ENCODE measurements around the gene NALCN. TPM values are rescaled to one million over a fixed set of nuclear protein-coding genes. Genes with fewer than 3 reads are reported as not detected.

Gene NALCN
- total and polyA plus RNA-seq, 9 donors, result 0.17 to 21.6 (median 1.4) TPM

DNA sequence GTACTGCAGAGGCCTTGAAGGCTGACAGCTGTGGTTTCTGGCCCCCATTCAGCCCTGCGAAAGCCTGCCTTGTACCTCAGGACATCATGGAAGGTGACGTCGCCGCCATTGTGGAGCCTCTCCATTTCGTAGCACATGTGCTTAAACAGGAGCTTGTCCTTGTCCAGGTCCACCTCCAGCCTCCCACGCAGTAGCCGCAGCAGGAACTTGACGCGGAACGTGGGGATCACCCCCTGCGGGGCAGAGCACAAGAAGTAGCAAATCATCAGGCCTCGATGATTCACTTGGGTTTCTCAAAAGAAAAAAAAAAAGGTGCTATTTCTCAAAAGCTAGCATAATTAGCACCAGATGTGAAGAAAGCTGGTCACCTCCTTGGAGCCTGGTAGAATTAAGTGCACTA lies 351.0 kb downstream of the NALCN start:
- intact Hi-C loops (cut with DNase I), result no loop called here
- 69 to 79% (median 72%) methylated on average over 12 of the region's 12 CpGs for WGBS, 3 donors
- Histone ChIP-seq H3K27me3 (no peaks in the 10 kb centered on the region), H3K36me3 (no peaks in the 10 kb centered on the region), H3K4me1 (ENCODE audit: insufficient read depth) (no peaks in the 10 kb centered on the region), H3K9me3 (no peaks in the 10 kb centered on the region), H3K27ac (no peak overlapping the region), H3K4me3 (no peak overlapping the region)
- no peak for DNase-seq
- TF ChIP-seq, protein P1, sequence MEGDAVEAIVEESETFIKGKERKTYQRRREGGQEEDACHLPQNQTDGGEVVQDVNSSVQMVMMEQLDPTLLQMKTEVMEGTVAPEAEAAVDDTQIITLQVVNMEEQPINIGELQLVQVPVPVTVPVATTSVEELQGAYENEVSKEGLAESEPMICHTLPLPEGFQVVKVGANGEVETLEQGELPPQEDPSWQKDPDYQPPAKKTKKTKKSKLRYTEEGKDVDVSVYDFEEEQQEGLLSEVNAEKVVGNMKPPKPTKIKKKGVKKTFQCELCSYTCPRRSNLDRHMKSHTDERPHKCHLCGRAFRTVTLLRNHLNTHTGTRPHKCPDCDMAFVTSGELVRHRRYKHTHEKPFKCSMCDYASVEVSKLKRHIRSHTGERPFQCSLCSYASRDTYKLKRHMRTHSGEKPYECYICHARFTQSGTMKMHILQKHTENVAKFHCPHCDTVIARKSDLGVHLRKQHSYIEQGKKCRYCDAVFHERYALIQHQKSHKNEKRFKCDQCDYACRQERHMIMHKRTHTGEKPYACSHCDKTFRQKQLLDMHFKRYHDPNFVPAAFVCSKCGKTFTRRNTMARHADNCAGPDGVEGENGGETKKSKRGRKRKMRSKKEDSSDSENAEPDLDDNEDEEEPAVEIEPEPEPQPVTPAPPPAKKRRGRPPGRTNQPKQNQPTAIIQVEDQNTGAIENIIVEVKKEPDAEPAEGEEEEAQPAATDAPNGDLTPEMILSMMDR (IDR thresholded peaks at IDR 0.05), result no peak
- TF ChIP-seq EP300 (IDR thresholded peaks at IDR 0.05) (no peak), POLR2A (IDR thresholded peaks at IDR 0.05) (no peak)

DNA sequence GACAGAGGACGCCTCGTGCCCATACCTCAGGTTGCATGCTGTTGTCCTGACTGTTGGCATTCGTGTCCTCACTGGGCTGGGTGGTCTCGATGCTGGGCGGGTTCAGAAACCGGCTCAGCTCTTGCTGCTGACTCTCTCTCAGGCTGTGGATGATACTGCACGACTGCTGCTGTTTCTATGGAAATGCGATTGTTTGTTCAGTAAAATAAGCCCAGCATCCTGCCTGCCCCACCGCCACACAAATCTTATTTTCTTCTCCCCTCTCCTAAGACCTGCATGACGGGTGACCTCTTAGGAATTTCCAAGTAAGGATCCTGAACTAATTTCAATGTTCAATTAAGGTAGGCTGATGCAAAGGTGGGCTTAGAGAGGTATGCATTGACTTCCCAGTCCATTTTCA lies 356.5 kb downstream of the NALCN start:
- H3K9me3 ChIP-seq, result no peaks in the 10 kb centered on the region

DNA sequence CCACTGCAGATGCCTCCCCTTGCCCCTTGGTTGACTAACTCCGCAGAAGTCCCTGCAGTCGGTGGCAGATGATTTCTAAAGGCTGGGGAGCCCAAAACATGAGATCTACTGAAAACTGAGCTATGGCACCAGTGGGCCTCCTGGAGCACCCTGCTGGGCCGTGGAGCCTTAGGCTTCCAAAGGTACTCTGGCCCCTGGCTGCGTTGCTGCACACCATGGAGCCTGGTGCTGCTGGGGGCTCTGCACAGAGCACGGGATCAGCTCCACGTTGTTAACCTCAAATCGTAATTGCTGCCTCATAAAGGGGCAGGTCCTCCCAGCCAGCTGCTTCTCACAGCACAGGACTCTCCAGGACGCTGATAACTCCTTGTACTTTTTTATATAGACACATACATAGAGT lies 357.5 kb downstream of the NALCN start:
- DNase-seq, result no peak
- Histone ChIP-seq H3K27ac (no peak overlapping the region), H3K9me3 (no peaks in the 10 kb centered on the region), H3K27me3 (no peaks in the 10 kb centered on the region), H3K36me3 (no peaks in the 10 kb centered on the region), H3K4me1 (ENCODE audit: insufficient read depth) (no peaks in the 10 kb centered on the region), H3K4me3 (no peak overlapping the region)
- 28 to 38% (median 35%) methylated on average over 8 of the region's 8 CpGs for WGBS, 3 donors
- intact Hi-C loops (cut with DNase I), result no loop called here
- TF ChIP-seq POLR2A (IDR thresholded peaks at IDR 0.05), result no peak
- TF ChIP-seq, protein P1 (IDR thresholded peaks at IDR 0.05), result no peak
- TF ChIP-seq EP300 (IDR thresholded peaks at IDR 0.05), result no peak

More for the DNA sequence above, 356.5 kb downstream of the NALCN start:
- H3K36me3 ChIP-seq, result no peaks in the 10 kb centered on the region
- H3K4me1 ChIP-seq (ENCODE audit: insufficient read depth), result no peaks in the 10 kb centered on the region
- TF ChIP-seq POLR2A (IDR thresholded peaks at IDR 0.05) (no peak), EP300 (IDR thresholded peaks at IDR 0.05) (no peak)
- TF ChIP-seq, protein P1 (IDR thresholded peaks at IDR 0.05), result no peak
- H3K27me3 ChIP-seq, result no peaks in the 10 kb centered on the region
- no peak overlapping the region for H3K27ac ChIP-seq
- 72 to 77% (median 74%) methylated on average over 10 of the region's 10 CpGs for WGBS, 3 donors
- H3K4me3 ChIP-seq, result no peak overlapping the region
- DNase-seq, result no peak
- intact Hi-C loops (cut with DNase I), result no loop called here

DNA sequence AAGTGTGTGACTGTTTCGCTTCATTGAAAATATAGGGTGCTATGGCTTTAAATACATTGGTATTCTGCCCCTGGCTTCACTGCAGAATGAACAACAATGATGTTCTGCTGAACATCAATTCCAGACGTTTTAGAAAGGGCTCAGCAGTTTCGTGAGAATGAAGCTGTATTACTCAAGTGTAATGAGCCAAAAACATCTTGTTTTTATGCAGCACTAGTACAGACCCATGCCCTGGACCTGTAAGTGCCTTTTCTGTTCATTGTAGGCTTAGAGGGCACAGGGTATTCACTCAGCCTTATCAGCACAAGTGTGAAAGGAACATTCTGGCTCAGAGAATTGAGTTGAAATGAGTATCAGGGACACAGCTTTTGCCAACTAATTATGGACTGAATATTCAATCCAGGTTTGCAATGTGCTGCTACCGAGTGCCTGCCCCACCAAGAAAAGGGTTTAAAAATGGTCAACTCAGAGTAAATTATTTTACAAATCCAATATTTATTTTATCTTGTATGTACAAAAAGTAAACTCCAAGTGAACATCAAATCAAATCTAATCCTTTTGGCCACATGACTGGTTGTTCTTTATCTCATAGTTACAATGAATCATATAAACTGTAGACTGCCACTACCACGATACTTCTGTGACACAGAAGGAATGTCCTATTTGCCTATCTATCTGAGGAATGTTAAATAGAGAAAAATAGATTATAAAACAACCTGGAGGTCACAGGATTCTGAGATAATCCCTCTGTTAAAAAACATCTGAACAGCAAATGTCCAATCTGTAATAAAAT lies 362.8 kb downstream of the NALCN start:
- WGBS, 3 donors, result 30 to 36% (median 31%) methylated on average over 5 of the region's 5 CpGs
- H3K36me3 ChIP-seq, result no peaks in the 10 kb centered on the region
- H3K27ac ChIP-seq, result no peak overlapping the region
- H3K4me3 ChIP-seq, result no peak overlapping the region
- no peaks in the 10 kb centered on the region for H3K4me1 ChIP-seq (ENCODE audit: insufficient read depth)
- intact Hi-C loops (cut with DNase I), result no loop called here
- no peaks in the 10 kb centered on the region for H3K9me3 ChIP-seq
- no peak for TF ChIP-seq EP300 (IDR thresholded peaks at IDR 0.05)
- no peak for TF ChIP-seq POLR2A (IDR thresholded peaks at IDR 0.05)
- TF ChIP-seq, protein P1 (IDR thresholded peaks at IDR 0.05), result no peak
- H3K27me3 ChIP-seq, result no peaks in the 10 kb centered on the region
- DNase-seq, result no peak

All from ovary (tissue), 9 donors.